Stimulated activated CD8-positive, alpha-beta memory T cell treated with anti-CD3 and anti-CD28 coated beads, Interleukin-4, amount 100 ng/mL, for 4 hours (primary cell): Measurements from ENCODE around the gene LYRM1.
"Not testable (repeated sequence)": the region's sequence is repeated elsewhere in the genome, so short reads cannot be mapped to it uniquely, and the experiment has no call there.

Source experiments
- DNase-seq, 2 donors: peaks; one replicate each; pipeline ENCODE4 v3.0.0-alpha.2; 2020; ENCODE audit warnings: low read depth in 2 of 2, low spot score in 1 of 2

The LYRM1 gene, protein sequence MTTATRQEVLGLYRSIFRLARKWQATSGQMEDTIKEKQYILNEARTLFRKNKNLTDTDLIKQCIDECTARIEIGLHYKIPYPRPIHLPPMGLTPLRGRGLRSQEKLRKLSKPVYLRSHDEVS

DNA sequence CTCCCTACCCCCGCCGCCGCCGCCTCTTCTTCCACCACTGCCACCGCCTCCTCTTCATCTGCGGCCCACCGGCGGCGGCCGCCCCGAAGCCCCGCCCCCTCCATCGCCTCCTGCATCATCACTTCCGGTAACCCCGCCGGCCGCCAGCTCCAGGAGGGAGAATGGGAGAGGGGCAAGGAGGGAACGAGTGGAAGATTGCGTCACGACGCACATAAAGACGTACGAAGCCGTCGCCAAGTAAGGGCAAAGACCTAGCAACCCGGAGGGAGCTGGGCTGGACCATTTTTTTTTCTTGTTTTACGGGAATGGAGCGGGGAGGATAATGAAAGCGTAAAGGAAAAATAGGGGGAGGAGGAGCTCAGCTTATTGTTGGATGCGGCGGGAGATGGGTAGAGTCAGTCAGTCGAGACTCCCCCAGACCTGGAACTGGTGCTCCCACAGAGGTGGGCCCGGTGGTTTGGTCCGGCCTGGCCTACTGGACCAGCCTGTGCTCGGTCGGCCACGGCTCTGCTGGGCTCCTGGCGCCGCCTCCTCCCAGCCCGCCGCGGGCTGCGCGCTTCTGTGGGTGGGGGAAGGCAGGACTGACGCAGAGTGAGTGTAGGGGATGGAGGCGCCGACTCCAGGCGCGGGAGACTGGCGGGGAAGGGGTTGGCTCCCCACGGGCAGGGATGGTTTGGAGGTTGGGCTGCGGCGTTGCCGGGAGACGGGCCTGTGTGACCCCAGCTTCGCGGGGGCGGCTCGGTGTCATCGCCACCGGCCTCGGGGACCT, at the start of gene LYRM1, which contains the start of gene DCUN1D3:
Gene LYRM1, plus strand, starts transcription at position 473 of the 769 bp plus-strand sequence. CDS start 14,785 bp downstream, outside the sequence.
Gene DCUN1D3, minus strand, starts transcription at position 60 of the 769 bp plus-strand sequence. CDS start 37,820 bp downstream, outside the sequence.
- DNase-seq: peak; percentile 72 to 82

DNA sequence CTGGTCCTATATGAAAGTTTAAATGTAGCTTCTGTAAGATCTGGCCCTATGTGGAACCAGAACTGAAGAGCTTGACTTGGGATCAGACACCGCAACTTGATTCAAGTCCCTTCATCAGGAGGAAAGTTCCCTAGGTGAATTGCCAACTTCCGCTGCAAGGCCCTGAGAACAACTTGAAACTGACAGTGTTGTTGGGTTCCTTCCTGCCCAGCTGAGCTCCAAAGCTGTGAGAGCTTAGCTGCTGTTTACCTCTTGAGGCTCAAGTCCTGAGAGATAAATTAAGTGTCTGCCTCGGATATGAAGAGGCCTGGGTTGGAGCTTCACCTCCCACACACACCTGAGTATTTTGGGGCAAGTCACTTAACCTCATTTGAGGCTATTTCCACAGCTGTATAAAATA, 49.6 kb upstream of the LYRM1 start:
- no peak for DNase-seq

DNA sequence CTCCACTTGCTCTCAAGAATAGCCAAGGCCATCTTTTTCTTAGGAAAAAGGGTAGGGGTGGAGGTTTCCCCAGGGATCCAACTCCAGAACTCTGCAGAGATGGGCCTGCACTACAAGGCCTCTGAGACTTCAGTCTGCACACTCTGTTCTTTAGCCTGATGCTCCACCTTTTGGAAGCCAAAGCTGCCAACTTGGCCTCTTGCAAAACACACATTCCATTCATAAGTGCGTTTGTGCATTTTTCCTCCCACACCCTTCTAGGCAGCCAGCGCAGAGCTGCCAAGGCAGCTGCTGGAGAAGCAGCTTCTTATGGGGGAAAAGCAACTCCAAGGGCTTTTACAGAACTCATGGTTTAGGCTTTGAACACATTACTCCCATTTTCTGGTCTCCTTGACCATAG, 49.0 kb upstream of the LYRM1 start:
- no peak for DNase-seq

DNA sequence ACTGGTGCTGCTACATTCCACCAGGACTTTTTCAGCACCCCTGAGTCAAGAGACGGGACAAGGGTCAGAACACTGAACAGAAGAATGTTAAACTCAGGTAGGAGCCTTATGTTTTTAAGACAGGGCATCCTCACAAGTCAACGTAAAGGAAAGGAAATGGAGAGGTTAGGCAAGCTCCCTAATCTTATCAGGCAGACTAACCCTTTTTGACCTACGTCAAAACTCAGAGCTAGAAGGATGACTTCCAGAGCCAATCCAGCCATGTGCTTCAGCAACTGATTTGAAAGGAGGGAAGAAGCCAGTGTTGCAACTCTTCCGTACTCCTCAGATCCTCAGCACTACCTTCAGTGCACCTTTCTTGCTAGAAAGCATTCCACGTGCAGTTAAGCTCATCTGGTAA, 47.4 kb upstream of the LYRM1 start:
- no peak for DNase-seq

DNA sequence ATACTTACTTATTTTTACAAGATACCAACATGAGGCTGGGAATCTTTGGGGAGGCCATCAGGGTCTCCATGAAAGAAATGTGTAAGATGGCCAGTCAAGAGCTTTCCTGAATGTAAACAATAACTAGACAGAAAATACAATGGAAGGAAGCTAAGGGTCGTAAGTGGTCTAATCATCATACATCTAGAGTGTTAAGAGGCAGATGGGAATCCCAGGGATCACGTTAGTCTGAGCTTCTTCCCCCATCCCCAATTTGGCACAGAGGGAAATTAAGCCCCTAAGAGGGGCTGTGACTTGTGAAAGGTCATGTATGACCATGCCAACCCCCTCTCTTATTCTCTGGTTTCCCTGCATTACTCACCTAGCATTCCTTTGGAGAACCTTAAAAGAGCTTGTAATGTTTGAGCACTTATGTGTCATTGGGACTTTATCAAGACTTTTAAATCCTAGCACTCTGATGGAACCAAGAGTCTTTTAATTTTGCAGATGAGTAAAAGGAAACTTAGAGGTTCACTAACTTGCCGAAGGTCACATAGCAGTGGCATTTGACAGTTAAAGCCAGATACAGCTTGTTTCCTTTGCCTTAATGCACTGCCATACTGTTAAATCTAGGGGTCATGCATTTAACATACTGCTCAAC, 46.5 kb upstream of the LYRM1 start:
- no peak for DNase-seq

DNA sequence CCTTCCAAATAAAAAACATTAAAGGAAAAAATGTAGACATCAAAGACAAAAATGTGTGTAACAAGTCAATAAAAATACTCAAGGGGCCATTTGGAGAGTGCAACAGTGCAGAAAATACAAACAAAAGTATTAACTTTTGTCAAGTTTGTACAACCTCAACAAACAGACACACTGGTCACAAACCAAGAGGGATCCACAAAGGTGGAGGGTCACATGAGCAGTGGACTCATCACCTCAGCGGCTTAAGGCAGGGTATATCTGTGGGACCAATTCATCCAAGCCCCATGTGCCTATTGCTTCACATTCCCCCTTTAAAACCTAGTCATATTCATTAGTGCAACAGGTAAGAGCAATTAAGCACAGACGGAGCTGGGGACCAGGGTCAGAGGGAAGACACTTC, 45.6 kb upstream of the LYRM1 start:
- no peak for DNase-seq

DNA sequence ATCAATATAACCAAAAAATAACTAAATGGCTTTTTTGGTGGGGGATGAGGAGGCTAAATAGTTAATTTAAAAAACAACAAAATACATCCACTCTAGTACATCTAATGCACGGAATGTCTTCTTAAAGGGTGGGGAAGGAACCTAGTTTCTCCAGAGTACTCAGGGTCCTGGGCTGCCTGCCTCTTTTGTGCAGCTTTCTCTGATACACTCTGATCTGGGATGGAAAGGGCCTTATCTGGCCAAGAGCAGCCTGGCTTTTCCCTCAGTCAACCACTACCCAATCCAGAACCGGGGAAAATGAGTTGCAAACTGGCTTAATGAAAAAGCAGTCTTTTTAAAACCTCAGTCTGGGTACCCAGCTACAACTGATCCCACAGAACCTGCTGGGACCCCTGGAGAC, 43.3 kb upstream of the LYRM1 start:
- no peak for DNase-seq

DNA sequence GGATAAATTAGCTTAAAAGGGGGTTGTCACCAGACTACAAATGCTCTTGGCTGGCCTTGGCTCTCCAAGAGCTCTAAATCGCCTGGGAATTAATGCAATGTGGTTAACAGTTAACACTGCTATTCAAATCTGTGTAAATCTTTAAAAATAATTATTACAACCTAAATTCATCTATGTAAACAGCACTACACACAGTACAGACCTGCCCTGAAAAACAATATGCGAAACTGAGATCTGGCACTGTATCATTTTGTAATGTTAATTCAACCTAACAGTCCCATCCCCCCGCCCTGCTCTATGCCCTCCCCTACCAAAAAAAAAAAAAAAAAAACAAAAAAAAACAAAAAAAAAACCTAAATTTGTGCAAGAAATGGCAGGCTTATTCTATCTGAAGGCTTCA, 41.3 kb upstream of the LYRM1 start:
- DNase-seq: no peak

DNA sequence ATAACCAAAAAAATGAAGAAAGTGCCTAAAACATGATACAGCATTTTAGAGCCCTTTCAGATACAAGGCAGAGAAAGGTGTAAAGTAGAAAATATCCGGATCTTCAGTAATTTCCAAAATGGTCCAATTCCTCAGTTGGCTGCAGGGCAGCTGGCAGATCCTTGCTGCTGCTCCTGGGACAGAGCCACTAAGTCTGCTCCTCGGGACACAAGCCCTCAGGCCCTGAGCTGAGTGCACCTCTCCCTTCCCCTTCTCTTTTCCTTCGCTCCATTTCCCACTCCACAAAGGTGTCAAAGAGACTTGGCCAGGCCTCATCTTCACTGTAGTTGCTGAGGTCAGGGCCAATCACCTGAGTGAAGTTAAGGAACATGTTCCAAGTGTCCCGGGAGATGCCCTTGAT, 40.9 kb upstream of the LYRM1 start:
- no peak for DNase-seq

DNA sequence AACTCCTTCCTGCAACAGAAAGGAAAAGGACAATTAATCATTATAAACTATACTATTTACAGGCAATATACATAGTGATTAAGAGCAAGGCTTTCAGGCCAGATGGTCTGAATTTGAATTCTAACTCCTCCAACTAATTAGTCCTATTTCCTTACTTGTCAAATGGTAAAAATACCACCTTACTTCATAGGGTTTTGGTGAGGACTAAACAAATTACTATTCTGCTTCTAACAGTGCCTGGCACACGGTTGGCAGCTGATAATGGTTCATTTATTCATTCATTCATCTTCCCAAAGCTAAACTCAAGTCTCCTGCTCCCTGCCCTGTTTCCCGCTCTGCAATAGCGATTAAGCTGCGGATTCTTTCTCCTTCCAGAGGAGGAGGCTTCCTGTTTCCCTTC, 40.2 kb upstream of the LYRM1 start:
- DNase-seq: no peak

DNA sequence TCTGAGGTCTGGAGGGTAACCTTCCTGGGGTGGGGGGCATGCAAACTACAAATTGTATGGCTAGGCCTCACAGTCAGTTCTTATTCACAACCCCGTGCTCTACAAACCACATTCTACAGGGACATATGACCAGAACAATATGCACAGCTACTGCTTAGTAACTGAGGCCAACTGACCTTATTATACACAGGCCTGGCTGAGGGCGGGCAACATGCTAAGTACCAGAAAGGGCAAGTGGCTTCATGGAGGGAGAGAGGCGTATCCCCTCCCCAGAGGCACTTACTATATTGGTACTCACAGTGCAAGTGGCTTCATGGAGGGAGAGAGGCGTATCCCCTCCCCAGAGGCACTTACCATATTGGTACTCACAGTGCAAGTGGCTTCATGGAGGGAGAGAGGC, 39.6 kb upstream of the LYRM1 start:
- not testable (repeated sequence) for DNase-seq

DNA sequence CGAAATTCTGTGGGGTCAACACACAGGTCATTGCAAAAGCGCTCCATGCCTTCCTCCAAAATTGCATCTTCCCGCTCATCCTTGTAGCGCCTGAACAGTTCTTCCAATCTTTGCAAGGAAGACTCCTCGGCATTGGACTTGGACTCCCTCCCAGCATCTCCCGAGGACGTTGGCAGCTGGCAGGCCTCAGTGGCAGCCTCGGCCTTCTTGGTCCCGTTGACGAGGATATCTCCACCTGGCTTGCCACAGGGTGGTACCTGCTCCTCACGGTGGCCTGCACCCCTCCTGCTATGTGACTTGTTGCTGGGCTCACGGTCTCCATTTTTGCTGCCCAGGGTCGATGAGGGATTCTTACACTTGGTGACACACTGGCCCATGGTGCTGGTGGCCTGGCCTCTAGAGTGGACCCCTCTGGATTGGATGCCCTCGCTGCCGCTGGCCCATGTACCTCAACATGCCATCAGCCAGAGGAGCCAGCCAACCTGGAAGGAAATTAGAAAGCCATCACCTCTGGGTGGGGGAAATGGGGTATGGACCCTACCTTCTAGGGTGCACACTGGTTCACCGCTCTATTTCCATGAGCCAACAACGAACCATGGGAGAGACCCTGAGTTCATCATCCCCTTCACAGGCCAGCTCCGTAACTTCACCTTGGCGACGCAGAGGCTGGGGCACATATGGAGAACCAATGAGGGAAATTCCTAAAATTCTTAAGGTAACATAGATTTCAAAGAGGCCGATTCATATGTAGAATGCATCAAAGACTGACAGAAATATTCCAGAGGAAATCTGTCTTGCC, 38.2 kb upstream of the LYRM1 start:
- no peak for DNase-seq

DNA sequence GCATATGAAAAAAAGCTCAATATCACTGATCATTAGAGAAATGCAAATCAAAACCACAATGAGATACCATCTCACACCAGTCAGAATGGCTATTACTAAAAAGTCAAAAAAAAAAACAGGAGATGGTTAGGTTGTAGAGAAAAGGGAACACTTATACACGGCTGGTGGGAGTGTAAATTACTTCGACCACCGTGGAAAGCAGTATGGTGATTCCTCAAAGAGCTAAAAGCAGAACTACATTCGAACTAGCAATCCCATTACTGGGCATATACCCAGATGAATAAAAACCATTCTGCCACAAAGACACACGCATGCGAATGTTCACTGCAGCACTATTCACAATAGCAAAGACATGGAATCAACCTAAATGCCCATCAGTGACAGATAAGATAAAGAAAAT, 36.2 kb upstream of the LYRM1 start:
- not testable (repeated sequence) for DNase-seq

DNA sequence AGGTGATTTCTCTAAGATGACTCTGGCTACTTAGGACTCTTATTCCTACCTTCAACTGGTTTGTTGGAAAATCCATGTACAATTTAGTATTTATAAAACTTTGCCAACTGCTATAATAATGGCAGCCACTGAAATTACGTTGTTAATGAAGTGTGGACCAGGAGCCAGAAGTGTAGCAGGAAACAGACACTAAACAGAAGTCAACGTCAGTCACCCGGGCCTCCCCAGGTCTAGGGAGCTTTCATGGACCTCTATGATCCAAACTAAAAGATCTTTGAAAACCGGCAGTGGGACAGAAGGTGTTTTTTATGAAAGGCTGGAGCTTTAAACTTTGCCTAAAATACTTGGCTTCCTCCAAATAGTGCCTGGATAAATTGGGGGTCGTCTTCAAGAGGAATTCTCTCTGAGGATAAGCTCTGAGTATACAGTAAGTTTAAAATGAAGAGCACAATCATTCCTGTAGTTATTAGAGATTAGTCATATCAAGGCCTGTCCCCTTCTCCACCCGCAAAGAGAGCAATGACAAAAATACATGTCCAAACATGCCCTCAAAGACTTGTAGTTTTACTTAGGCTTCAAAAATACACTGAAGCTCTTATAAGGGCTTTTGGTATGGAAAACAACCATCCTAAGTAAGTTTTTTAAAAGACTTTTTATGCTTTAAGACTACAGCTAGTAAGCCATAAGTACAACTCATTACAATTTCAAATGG, 35.0 kb upstream of the LYRM1 start:
- DNase-seq: no peak

DNA sequence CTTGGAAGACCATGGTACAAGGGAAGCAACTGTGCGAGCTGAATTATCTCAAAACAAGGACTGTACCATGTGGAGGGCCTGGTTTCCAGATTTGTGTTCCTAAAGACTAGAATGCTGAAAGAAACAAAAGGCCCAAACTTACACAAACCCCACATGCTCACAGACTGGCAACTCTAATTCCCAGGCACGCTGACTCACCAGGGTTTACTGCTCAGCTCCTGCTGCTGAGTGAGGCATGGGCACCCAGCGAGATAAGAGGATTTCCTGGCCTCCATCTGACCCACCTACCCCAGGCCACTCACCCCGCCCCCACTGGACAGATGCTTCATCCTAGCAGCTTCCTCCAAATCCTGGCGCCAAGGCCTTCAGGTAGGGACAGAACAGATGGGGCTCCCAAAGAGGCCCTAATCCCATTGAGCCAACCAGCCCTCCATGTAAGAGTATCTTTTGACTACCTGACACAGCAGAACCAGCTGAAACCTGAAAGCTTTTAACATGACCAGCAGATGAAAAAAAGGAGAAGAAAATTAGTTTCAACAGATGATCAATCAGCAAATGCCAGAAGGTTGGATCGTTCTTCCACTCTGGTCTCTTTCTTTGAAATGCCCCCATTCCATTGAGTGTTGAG, 34.3 kb upstream of the LYRM1 start:
- no peak for DNase-seq

DNA sequence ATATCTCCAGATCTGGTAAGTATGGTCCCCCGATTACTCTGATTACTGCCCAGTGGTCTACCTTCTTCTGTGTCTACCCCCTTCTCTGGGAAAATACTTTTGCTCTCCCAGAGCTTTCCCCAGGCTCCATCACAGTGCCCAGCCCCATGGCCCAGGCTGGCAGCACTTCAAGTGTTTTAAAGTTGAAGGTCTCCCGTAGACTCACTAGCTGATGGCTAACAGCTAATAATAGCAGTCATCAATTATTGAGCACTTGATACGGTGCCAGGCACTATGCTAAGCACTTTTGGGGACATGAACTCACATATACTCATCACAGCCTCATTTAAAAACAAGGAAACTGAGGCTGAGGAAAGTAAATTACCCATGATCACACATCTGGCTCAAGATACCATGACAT, 33.8 kb upstream of the LYRM1 start:
- DNase-seq: no peak

DNA sequence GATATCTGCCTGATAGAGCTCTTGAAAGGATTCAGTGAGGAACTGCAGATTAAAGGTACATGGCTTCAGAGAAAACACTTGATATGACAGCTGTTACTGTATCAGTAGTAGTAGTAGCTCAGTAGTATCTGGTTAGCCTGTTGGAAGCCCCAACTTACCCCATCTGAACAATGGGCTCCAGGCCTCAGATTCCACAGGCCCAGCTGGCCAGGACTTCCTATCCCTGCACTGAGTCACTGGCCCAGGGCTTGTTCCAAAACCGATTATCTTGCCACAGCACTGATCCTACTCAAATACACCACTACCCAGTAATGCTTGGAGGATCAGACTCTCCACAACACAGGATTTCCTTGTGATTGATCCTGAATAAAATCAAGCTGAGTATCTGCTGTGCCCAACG, 33.0 kb upstream of the LYRM1 start:
- no peak for DNase-seq

DNA sequence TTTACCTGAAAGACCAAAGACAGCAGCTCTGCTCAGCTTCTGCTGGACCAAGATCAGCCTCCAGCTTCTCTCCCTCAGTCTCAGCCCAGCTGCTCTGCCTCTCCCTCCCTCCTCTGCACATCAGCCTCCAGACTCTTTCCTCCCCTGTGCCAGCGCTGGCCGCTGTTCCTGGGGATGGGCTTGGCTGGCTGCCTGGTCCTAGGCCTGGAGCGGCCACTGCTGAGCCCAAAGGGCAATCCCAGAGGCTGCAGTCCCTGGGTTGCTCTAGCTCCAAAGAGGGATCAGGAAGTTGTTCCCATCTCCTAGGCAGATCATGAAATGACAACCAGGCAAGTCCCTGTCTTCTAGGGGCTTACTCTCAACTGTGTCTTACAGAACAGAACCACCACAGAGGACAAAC, 31.7 kb upstream of the LYRM1 start:
- DNase-seq: no peak

DNA sequence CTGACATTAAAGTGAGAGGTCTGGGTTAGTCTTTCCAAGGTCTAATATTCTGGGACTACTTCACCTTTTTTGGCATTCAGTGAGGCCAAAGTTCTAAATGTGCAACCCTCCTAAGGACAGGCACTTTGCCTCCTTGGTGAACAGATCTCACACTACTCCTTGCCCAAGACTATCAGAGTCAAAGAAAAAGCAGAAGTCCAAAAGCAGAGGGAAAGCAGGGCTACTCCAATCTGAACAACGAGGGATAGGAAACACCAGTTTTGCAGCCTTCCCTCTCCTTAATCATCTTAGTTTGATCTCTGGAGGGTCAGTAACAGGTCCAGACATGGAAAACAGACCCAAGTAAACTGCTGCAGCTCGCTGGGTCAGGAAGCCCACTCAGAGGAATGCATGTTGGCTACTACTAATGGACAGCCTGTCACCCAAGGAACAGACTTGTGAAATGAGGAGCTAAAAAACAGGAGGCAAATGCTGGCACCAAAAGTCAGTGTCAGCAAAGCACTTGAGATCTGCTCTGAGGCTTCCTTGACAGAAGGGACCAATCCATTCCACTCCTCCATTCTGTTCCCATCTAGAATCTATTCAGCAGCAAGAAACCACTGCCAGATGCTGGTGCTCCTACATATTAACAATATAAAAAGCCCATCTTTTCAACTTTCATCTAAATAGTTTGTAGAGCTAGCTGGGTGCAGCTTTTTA, 30.3 kb upstream of the LYRM1 start:
- DNase-seq: no peak

DNA sequence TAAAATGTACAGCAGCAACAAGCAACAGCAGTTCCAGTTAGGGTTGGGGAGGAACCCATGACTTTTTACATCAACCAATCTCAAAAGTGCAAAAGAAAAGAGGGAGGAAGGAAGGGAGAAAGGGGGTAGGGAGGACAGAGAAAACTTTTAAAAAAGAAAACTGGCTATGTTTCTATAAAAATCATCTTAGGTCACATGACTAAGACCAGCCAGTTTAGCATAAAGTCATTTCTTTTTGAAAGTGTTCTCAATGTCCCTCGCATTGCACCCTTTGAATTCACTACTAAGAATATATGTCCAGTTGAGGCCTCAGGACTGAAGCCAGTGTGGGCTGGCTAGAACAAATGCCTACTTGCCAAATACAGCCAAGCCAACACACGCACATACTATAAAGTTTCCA, 29.3 kb upstream of the LYRM1 start:
- no peak for DNase-seq
